Activated T-cell treated with anti-CD3 and anti-CD28 coated beads for 1 hour (primary cell): ENCODE measurements around the gene SMCO4.
"Not testable (repeated sequence)": the region's sequence is repeated elsewhere in the genome, so short reads cannot be mapped to it uniquely, and the experiment has no call there.

Source experiments
- DNase-seq: peaks from one replicate; pipeline ENCODE4 v3.0.0-alpha.2; 2020; ENCODE audit warnings: low read depth

SMCO4 gene

DNA sequence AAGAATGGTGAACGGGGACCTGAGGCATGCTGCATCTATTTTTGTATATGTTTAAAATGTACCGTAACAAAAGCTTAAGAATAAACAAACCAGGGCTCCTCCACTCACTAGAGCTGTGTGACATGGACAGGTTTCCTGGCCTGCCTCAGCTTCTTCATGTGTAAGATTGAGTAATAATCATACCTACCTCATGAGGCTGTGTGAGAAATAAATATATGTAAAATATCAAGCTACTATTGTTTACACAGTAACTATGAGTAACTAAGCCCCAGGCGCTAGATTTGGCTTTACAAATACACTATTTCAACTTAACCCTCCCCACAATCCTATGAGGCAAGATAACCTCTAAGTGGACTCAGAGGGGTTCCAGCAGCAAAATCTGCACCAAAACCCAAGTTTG is 66.4 kb downstream of the SMCO4 start:
- DNase-seq: no peak

- DNase-seq: no peak
Measured at GRCh38 chr11:93474123-93474522, 69.1 kb downstream of the SMCO4 start.

DNA sequence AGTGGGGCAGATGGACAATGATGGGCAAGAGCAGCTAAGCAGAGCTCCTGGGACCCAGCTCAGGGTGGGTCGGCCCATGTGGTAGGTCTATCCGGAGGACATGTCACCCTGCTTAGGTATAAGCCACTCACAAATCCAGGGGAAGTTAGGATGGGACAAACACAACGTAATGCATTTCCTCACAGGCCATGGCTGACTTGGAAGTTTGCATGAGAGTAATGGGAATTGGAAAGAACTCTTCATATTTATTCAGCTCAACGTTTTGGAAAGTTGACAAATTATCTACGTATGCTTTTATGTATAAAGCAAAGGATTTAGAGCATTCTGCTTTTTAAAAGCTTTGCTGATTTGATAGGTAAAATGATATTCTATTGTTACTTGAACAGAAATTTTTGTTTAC is 74.9 kb downstream of the SMCO4 start:
- DNase-seq: no peak

DNA sequence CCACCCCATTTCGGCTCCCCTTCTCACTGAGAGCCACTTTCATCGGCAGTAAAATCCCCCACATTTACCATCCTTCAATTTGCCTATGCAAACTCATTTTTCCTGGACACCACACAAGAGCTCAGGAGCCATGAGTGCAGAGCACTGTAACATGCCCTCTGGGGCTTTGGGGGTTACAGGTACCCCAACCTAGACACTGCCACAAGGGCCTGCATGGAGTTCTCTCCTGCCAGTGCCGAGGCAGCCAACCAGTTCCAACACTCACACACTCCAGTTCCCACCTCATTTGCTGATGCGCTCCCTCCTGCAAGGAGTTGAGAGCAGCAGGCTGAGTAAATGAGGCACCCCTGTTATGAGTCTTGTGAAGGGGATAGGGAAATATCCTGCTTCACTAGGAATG is 76.1 kb downstream of the SMCO4 start:
- no peak for DNase-seq

- no peak for DNase-seq
Measured at GRCh38 chr11:93464927-93465540, 78.2 kb downstream of the SMCO4 start.

GRCh38 chr11:93463666-93464065 is 79.5 kb downstream of the SMCO4 start:
- DNase-seq: not testable (repeated sequence)

- no peak for DNase-seq
Measured at GRCh38 chr11:93458286-93458685, 84.9 kb downstream of the SMCO4 start.

- DNase-seq: no peak
Measured at GRCh38 chr11:93444617-93445073, 98.5 kb downstream of the SMCO4 start.

GRCh38 chr11:93443232-93443631 is 100.0 kb downstream of the SMCO4 start:
- DNase-seq: not testable (repeated sequence)

- DNase-seq: no peak
Measured at GRCh38 chr11:93432247-93432646, 110.9 kb downstream of the SMCO4 start.
